ENCODE measurements around the gene CD58.
A peak's percentile ranks its signal among the peaks of the same experiment; 100 is the strongest.
"Not testable (repeated sequence)": the region's sequence is repeated elsewhere in the genome, so short reads cannot be mapped to it uniquely, and the experiment has no call there.

CD58 gene

GRCh38 chr1:116593401-116593800 lies 22.6 kb upstream of the CD58 start:
- DNase-seq (ENCODE audit: low read depth in 4 of 4, low spot score in 1 of 4), result not testable (repeated sequence)

- not testable (repeated sequence) for DNase-seq (ENCODE audit: low read depth in 4 of 4, low spot score in 1 of 4)
Observed at GRCh38 chr1:116591951-116592605, 21.3 kb upstream of the CD58 start.

GRCh38 chr1:116591006-116591950 lies 20.5 kb upstream of the CD58 start:
- not testable (repeated sequence) for DNase-seq (ENCODE audit: low read depth in 4 of 4, low spot score in 1 of 4)

- not testable (repeated sequence) for DNase-seq (ENCODE audit: low read depth in 4 of 4, low spot score in 1 of 4)
Observed at GRCh38 chr1:116590359-116591005, 19.7 kb upstream of the CD58 start.

- DNase-seq (ENCODE audit: low read depth in 4 of 4, low spot score in 1 of 4), result not testable (repeated sequence)
Observed at GRCh38 chr1:116589101-116589735, 18.4 kb upstream of the CD58 start.

GRCh38 chr1:116587501-116588227 lies 16.8 kb upstream of the CD58 start:
- no peak for DNase-seq (ENCODE audit: low read depth in 4 of 4, low spot score in 1 of 4)

- no peak for DNase-seq (ENCODE audit: low read depth in 4 of 4, low spot score in 1 of 4)
Observed at GRCh38 chr1:116586741-116587143, 15.9 kb upstream of the CD58 start.

- no peak for DNase-seq (ENCODE audit: low read depth in 4 of 4, low spot score in 1 of 4)
Observed at GRCh38 chr1:116585886-116586285, 15.1 kb upstream of the CD58 start.

GRCh38 chr1:116581323-116581885 lies 10.6 kb upstream of the CD58 start:
- no peak for DNase-seq (ENCODE audit: low read depth in 4 of 4, low spot score in 1 of 4)

- DNase-seq (ENCODE audit: low read depth in 4 of 4, low spot score in 1 of 4), result no peak
Observed at GRCh38 chr1:116580446-116581322, 9.9 kb upstream of the CD58 start.

- DNase-seq (ENCODE audit: low read depth in 4 of 4, low spot score in 1 of 4), result no peak
Observed at GRCh38 chr1:116579259-116579875, 8.5 kb upstream of the CD58 start.

- no peak for DNase-seq (ENCODE audit: low read depth in 4 of 4, low spot score in 1 of 4)
Observed at GRCh38 chr1:116578581-116578980, 7.8 kb upstream of the CD58 start.

- no peak for DNase-seq (ENCODE audit: low read depth in 4 of 4, low spot score in 1 of 4)
Observed at GRCh38 chr1:116577759-116578314, 7.0 kb upstream of the CD58 start.

- peak in 2 of 4 experiments; percentile 34 to 41 for DNase-seq (ENCODE audit: low read depth in 4 of 4, low spot score in 1 of 4)
Observed at GRCh38 chr1:116574581-116575291, 3.9 kb upstream of the CD58 start.

GRCh38 chr1:116573431-116574095 lies 2.7 kb upstream of the CD58 start:
- DNase-seq (ENCODE audit: low read depth in 4 of 4, low spot score in 1 of 4), result no peak

- no peak for DNase-seq (ENCODE audit: low read depth in 4 of 4, low spot score in 1 of 4)
Observed at GRCh38 chr1:116572771-116573430, 2.1 kb upstream of the CD58 start.

- DNase-seq (ENCODE audit: low read depth in 4 of 4, low spot score in 1 of 4), result no peak
Observed at GRCh38 chr1:116572099-116572498, 1.3 kb upstream of the CD58 start.

All from stimulated activated CD4-positive, alpha-beta T cell treated with anti-CD3 and anti-CD28 coated beads, Interleukin-1b, Interleukin-23, amount 100 ng/mL, for 24 hours (primary cell).